Muscle layer of colon (tissue), 2 donors: ENCODE measurements around the gene PIP4K2C.
"Not testable (repeated sequence)": the region's sequence is repeated elsewhere in the genome, so short reads cannot be mapped to it uniquely, and the experiment has no call there.

Experiments
- H3K27ac ChIP-seq: one replicate; pipeline ENCODE4 v1.7.0; 2013; ENCODE audit warnings: low read depth, mild to moderate bottlenecking, low read length, moderate library complexity
- H3K27me3 ChIP-seq, 2 donors: one replicate each; pipeline ENCODE4 v1.7.0; 2013; ENCODE audit warnings: low read length in 2 of 2, mild to moderate bottlenecking in 2 of 2; ENCODE audit not compliant: insufficient read depth in 2 of 2, control insufficient read depth in 1 of 2
- H3K36me3 ChIP-seq: one replicate; pipeline ENCODE4 v1.7.0; 2013; ENCODE audit warnings: mild to moderate bottlenecking, low read length; ENCODE audit not compliant: insufficient read depth
- H3K4me1 ChIP-seq: one replicate; pipeline ENCODE4 v1.7.0; 2013; ENCODE audit warnings: mild to moderate bottlenecking, low read length; ENCODE audit not compliant: insufficient read depth
- H3K4me3 ChIP-seq, 2 donors: one replicate each; pipeline ENCODE4 v1.7.0; 2013; ENCODE audit warnings: low read length in 2 of 2, low read depth in 1 of 2, mild to moderate bottlenecking in 1 of 2, moderate library complexity in 1 of 2
- H3K9ac ChIP-seq: one replicate; pipeline ENCODE4 v1.7.0; 2013; ENCODE audit warnings: low read length
- H3K9me3 ChIP-seq: one replicate; pipeline ENCODE4 v1.7.0; 2013; ENCODE audit warnings: mild to moderate bottlenecking, low read length
- donor health status: abdominal sarcoma.
- donor health status: Adenocarcinoma of cecum.

The PIP4K2C gene

GRCh38 chr12:57564178-57564740 lies 26.7 kb upstream of the PIP4K2C start:
- H3K27ac ChIP-seq: no peak overlapping the region
- no peak overlapping the region for H3K4me3 ChIP-seq
- H3K9ac ChIP-seq: no peak overlapping the region
- H3K27me3 ChIP-seq: no peaks in the 10 kb centered on the region
- H3K4me1 ChIP-seq: no peaks in the 10 kb centered on the region
- H3K36me3 ChIP-seq: no peaks in the 10 kb centered on the region
- no peaks in the 10 kb centered on the region for H3K9me3 ChIP-seq

- Histone ChIP-seq H3K4me3 (no peak overlapping the region), H3K4me1 (no peaks in the 10 kb centered on the region), H3K9me3 (no peaks in the 10 kb centered on the region), H3K9ac (no peak overlapping the region), H3K27me3 (no peaks in the 10 kb centered on the region), H3K36me3 (no peaks in the 10 kb centered on the region), H3K27ac (no peak overlapping the region)
Measured at GRCh38 chr12:57568838-57569237, 22.2 kb upstream of the PIP4K2C start.

GRCh38 chr12:57569858-57570257 lies 21.1 kb upstream of the PIP4K2C start:
- Histone ChIP-seq H3K4me3 (no peak overlapping the region), H3K27ac (no peak overlapping the region), H3K27me3 (no peaks in the 10 kb centered on the region), H3K9me3 (no peaks in the 10 kb centered on the region), H3K36me3 (no peaks in the 10 kb centered on the region), H3K9ac (no peak overlapping the region), H3K4me1 (no peaks in the 10 kb centered on the region)

GRCh38 chr12:57570438-57570837 lies 20.6 kb upstream of the PIP4K2C start:
- H3K36me3 ChIP-seq, H3K4me3 ChIP-seq, H3K9ac ChIP-seq, H3K4me1 ChIP-seq, H3K27me3 ChIP-seq, H3K27ac ChIP-seq, H3K9me3 ChIP-seq: not testable (repeated sequence)

- Histone ChIP-seq H3K9ac (no peak overlapping the region), H3K27ac (no peak overlapping the region), H3K9me3 (no peaks in the 10 kb centered on the region), H3K4me3 (no peak overlapping the region), H3K27me3 (no peaks in the 10 kb centered on the region), H3K4me1 (no peaks in the 10 kb centered on the region), H3K36me3 (no peaks in the 10 kb centered on the region)
Measured at GRCh38 chr12:57571926-57572762, 18.8 kb upstream of the PIP4K2C start.

GRCh38 chr12:57574795-57575194 lies 16.2 kb upstream of the PIP4K2C start:
- no peak overlapping the region for H3K27ac ChIP-seq
- no peak overlapping the region for H3K9ac ChIP-seq
- no peaks in the 10 kb centered on the region for H3K36me3 ChIP-seq

GRCh38 chr12:57575771-57576612 lies 15.0 kb upstream of the PIP4K2C start:
- H3K9ac ChIP-seq: no peak overlapping the region
- no peaks in the 10 kb centered on the region for H3K9me3 ChIP-seq
- no peaks in the 10 kb centered on the region for H3K4me1 ChIP-seq
- no peak overlapping the region for H3K4me3 ChIP-seq
- no peaks in the 10 kb centered on the region for H3K27me3 ChIP-seq
- no peaks in the 10 kb centered on the region for H3K36me3 ChIP-seq
- H3K27ac ChIP-seq: no peak overlapping the region

More at GRCh38 chr12:57574795-57575194, 16.2 kb upstream of the PIP4K2C start:
- no peaks in the 10 kb centered on the region for H3K4me1 ChIP-seq
- H3K9me3 ChIP-seq: no peaks in the 10 kb centered on the region
- no peaks in the 10 kb centered on the region for H3K27me3 ChIP-seq
- H3K4me3 ChIP-seq: no peak overlapping the region

- no peak overlapping the region for H3K9ac ChIP-seq
- H3K27ac ChIP-seq: no peak overlapping the region
- no peak overlapping the region for H3K4me3 ChIP-seq
- no peaks in the 10 kb centered on the region for H3K4me1 ChIP-seq
- H3K9me3 ChIP-seq: no peaks in the 10 kb centered on the region
- H3K27me3 ChIP-seq: no peaks in the 10 kb centered on the region
- no peaks in the 10 kb centered on the region for H3K36me3 ChIP-seq
Measured at GRCh38 chr12:57576613-57577160, 14.3 kb upstream of the PIP4K2C start.

GRCh38 chr12:57577981-57578758 lies 12.8 kb upstream of the PIP4K2C start:
- H3K27ac ChIP-seq: no peak overlapping the region
- H3K9ac ChIP-seq: no peak overlapping the region
- no peaks in the 10 kb centered on the region for H3K36me3 ChIP-seq
- H3K9me3 ChIP-seq: no peaks in the 10 kb centered on the region
- H3K4me3 ChIP-seq: no peak overlapping the region
- no peaks in the 10 kb centered on the region for H3K4me1 ChIP-seq
- H3K27me3 ChIP-seq: no peaks in the 10 kb centered on the region

- H3K9ac ChIP-seq: no peak overlapping the region
Measured at GRCh38 chr12:57579011-57579410, 12.0 kb upstream of the PIP4K2C start.

More at GRCh38 chr12:57579011-57579410, 12.0 kb upstream of the PIP4K2C start:
- H3K27ac ChIP-seq: no peak overlapping the region
- no peak overlapping the region for H3K4me3 ChIP-seq
- no peaks in the 10 kb centered on the region for H3K9me3 ChIP-seq
- H3K27me3 ChIP-seq: no peaks in the 10 kb centered on the region
- no peaks in the 10 kb centered on the region for H3K36me3 ChIP-seq
- H3K4me1 ChIP-seq: no peaks in the 10 kb centered on the region
